ENCODE measurements around the gene PTPRT.

DNA sequence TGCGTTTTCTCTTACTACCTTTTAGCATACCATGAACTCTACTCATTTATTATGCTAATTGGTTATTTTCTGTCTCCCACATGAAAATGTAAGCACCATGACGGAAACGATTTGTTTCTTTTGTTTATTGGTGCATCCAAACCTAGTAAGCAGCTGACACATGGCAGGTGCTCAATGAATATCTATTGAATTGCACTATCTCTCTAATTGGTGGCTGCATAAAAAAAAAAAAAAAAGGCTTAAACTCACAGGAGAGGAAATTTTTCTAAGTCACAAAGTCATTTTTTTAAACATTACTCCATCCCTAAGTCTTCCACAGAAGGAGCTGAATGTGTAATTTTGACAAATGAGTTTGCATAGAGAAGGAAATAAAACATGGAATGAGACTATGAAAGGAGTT lies 608.4 kb downstream of the PTPRT start:
- TF ChIP-seq, protein P1, sequence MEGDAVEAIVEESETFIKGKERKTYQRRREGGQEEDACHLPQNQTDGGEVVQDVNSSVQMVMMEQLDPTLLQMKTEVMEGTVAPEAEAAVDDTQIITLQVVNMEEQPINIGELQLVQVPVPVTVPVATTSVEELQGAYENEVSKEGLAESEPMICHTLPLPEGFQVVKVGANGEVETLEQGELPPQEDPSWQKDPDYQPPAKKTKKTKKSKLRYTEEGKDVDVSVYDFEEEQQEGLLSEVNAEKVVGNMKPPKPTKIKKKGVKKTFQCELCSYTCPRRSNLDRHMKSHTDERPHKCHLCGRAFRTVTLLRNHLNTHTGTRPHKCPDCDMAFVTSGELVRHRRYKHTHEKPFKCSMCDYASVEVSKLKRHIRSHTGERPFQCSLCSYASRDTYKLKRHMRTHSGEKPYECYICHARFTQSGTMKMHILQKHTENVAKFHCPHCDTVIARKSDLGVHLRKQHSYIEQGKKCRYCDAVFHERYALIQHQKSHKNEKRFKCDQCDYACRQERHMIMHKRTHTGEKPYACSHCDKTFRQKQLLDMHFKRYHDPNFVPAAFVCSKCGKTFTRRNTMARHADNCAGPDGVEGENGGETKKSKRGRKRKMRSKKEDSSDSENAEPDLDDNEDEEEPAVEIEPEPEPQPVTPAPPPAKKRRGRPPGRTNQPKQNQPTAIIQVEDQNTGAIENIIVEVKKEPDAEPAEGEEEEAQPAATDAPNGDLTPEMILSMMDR (IDR thresholded peaks at IDR 0.05; ENCODE audit: low read depth, low read length), result no peak
- TF ChIP-seq POLR2A (IDR thresholded peaks at IDR 0.05; ENCODE audit: extremely low read depth, insufficient read length), result no peak
- TF ChIP-seq, protein P2, sequence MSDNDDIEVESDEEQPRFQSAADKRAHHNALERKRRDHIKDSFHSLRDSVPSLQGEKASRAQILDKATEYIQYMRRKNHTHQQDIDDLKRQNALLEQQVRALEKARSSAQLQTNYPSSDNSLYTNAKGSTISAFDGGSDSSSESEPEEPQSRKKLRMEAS (IDR thresholded peaks at IDR 0.05; ENCODE audit: low read depth, low read length), result no peak

All from NB4 (cell line).